SU-DHL-6 (cell line): ENCODE results near the gene RASSF5.
A peak's percentile ranks its signal among the peaks of the same experiment; 100 is the strongest.

Source experiments
- H2AFZ ChIP-seq: fragments of 200-600 bp; sonication (generic); 2 replicates; pipeline ENCODE4 v1.6.1; 2014; ENCODE audit warnings: low read depth, mild to moderate bottlenecking, moderate library complexity, mixed read lengths, antibody characterized with exemption, low read length; ENCODE audit not compliant: severe bottlenecking
- H3F3A ChIP-seq: fragments of 200-600 bp; shearing (Covaris generic); 2 replicates; pipeline ENCODE4 v1.6.0; 2016; ENCODE audit warnings: antibody characterized with exemption, mild to moderate bottlenecking; ENCODE audit not compliant: insufficient read depth
- H3K27ac ChIP-seq: fragments of 200-600 bp; sonication (generic); 2 replicates; pipeline ENCODE4 v1.5.1; 2016; ENCODE audit warnings: low read depth, mild to moderate bottlenecking, low read length, moderate library complexity, mixed read lengths
- H3K27me3 ChIP-seq: fragments of 200-600 bp; sonication (generic), shearing (Covaris generic); 2 replicates; pipeline ENCODE4 v1.6.0; 2014; ENCODE audit warnings: mild to moderate bottlenecking, low read length
- H3K36me3 ChIP-seq: fragments of 200-600 bp; sonication (generic); 2 replicates; pipeline ENCODE4 v1.6.1; 2014; ENCODE audit warnings: mild to moderate bottlenecking, low read length, mixed read lengths
- H3K4me2 ChIP-seq: fragments of 300-600, 200-600 bp; shearing (Covaris generic), sonication (generic); 2 replicates; pipeline ENCODE4 v1.6.0; 2014; ENCODE audit warnings: low read length, low read depth, mild to moderate bottlenecking; ENCODE audit not compliant: poor library complexity, severe bottlenecking
- H3K4me3 ChIP-seq: fragments of 200-600 bp; sonication (generic); 2 replicates; pipeline ENCODE4 v1.5.1; 2014; ENCODE audit warnings: antibody characterized with exemption, low read length, mild to moderate bottlenecking, mixed read lengths; ENCODE audit not compliant: insufficient read depth, poor library complexity, severe bottlenecking
- H3K79me2 ChIP-seq: fragments of 200-600 bp; sonication (generic); 2 replicates; pipeline ENCODE4 v1.6.1; 2014; ENCODE audit warnings: mild to moderate bottlenecking, low read length, moderate library complexity; ENCODE audit not compliant: insufficient read depth
- H3K9ac ChIP-seq: fragments of 200-600 bp; sonication (generic); 2 replicates; pipeline ENCODE4 v1.7.0; 2014; ENCODE audit warnings: mild to moderate bottlenecking, low read length
- H3K9me2 ChIP-seq: fragments of 200-600 bp; sonication (generic); replicated peaks from 2 replicates; pipeline ENCODE4 v1.6.1; 2014; ENCODE audit warnings: low read length; ENCODE audit not compliant: insufficient read depth
- H3K9me3 ChIP-seq: fragments of 200-600 bp; sonication (generic); 2 replicates; pipeline ENCODE4 v1.6.1; 2014; ENCODE audit warnings: low read length, mixed read lengths; ENCODE audit not compliant: insufficient read depth
- H4K20me1 ChIP-seq: fragments of 200-600 bp; sonication (generic); 2 replicates; pipeline ENCODE4 v1.6.1; 2014; ENCODE audit warnings: low read depth, mild to moderate bottlenecking, antibody characterized with exemption, low read length, moderate library complexity, mixed read lengths
- CTCF ChIP-seq: fragments of 200-600 bp; sonication (generic); IDR thresholded peaks from one replicate; pipeline ENCODE4 v1.5.1; 2017; ENCODE audit warnings: antibody characterized with exemption, mild to moderate bottlenecking, low read length, moderate library complexity; ENCODE audit not compliant: insufficient read depth, poor library complexity, severe bottlenecking
- EZH2phosphoT487 ChIP-seq: fragments of 200-600 bp; sonication (generic), shearing (Covaris generic); conservative IDR thresholded peaks from 2 replicates; pipeline ENCODE4 v1.6.1; 2018; ENCODE audit warnings: mild to moderate bottlenecking, antibody characterized with exemption, low read length, moderate library complexity, mixed read lengths

The RASSF5 gene

GRCh38 chr1:206469933-206470691 lies 37.2 kb upstream of the RASSF5 start, which contains the start of gene IKBKE:
Gene IKBKE (plus strand): TSS chr1:206470476. CDS start chr1:206473228, 2,752 bp downstream.
- Histone ChIP-seq H3K36me3 (no peaks in the 10 kb centered on the region), H3K9me3 (no peaks in the 10 kb centered on the region), H4K20me1 (no peaks in the 10 kb centered on the region), H3K27me3 (no peaks in the 10 kb centered on the region), H3F3A (peaks cover 16% of the 10 kb centered on the region), H3K27ac (peak within 1 kb of the TSS; percentile 86), H3K4me2 (peak within 1 kb of the TSS; percentile 63), H3K79me2 (no peaks in the 10 kb centered on the region), H3K9me2 (no peaks in the 10 kb centered on the region), H3K4me3 (peak within 1 kb of the TSS; percentile 74), H3K9ac (peak within 1 kb of the TSS; percentile 78), H2AFZ (peak within 1 kb of the TSS; percentile 41)
- TF ChIP-seq CTCF (no peak), EZH2phosphoT487 (no peak)

- Histone ChIP-seq H3K4me3 (peak overlapping the region; percentile 74), H3K36me3 (no peaks in the 10 kb centered on the region), H3K4me2 (peak overlapping the region; percentile 63), H3K9ac (peak overlapping the region; percentile 78), H3K27ac (peak overlapping the region; percentile 86), H3K9me2 (no peaks in the 10 kb centered on the region), H3F3A (peaks cover 15% of the 10 kb centered on the region), H3K9me3 (no peaks in the 10 kb centered on the region), H4K20me1 (no peaks in the 10 kb centered on the region), H3K79me2 (no peaks in the 10 kb centered on the region), H2AFZ (peak overlapping the region; percentile 41), H3K27me3 (no peaks in the 10 kb centered on the region)
- TF ChIP-seq EZH2phosphoT487, result no peak
- no peak for TF ChIP-seq CTCF
These were observed 36.5 kb upstream of the RASSF5 start for GRCh38 chr1:206470692-206471414.

GRCh38 chr1:206471415-206471801 lies 35.9 kb upstream of the RASSF5 start:
- TF ChIP-seq EZH2phosphoT487, result no peak
- no peak for TF ChIP-seq CTCF
- H3K27ac ChIP-seq, result peak overlapping the region; percentile 86

More at GRCh38 chr1:206471415-206471801, 35.9 kb upstream of the RASSF5 start:
- peak overlapping the region; percentile 74 for H3K4me3 ChIP-seq
- no peaks in the 10 kb centered on the region for H3K36me3 ChIP-seq
- no peaks in the 10 kb centered on the region for H4K20me1 ChIP-seq
- H3K9ac ChIP-seq, result peak overlapping the region; percentile 78
- peak overlapping the region; percentile 63 for H3K4me2 ChIP-seq
- H3K79me2 ChIP-seq, result no peaks in the 10 kb centered on the region
- H2AFZ ChIP-seq, result no peak overlapping the region
- peaks cover 13% of the 10 kb centered on the region for H3F3A ChIP-seq
- H3K9me2 ChIP-seq, result no peaks in the 10 kb centered on the region
- H3K9me3 ChIP-seq, result no peaks in the 10 kb centered on the region
- no peaks in the 10 kb centered on the region for H3K27me3 ChIP-seq
